Measurements from ENCODE around the gene CDH4. TPM values are rescaled to one million over a fixed set of nuclear protein-coding genes. Genes with fewer than 3 reads are reported as not detected.
"Not testable (repeated sequence)": the region's sequence is repeated elsewhere in the genome, so short reads cannot be mapped to it uniquely, and the experiment has no call there.

CDH4 gene
- total RNA-seq, 1 donor from 2014 or later: 39.7 TPM

DNA sequence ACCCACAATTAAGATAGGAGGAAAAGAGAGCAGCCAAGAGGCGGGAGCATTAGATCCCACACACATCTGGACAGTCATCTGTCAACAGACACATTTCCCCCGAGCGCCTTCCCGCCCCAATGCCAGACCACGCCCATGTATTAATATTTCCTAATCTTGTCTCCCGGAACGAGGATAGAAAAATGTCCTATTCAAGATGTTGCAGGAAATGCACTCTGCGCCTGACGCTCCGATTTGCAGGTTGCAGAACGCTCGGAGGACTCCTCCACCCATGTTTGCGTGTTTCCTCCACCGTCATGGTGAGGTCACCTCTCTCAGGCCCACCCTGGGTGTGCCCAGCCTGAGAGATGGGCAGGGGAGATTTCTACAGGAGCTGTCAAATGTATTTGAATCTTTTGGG is 598.4 kb downstream of the CDH4 start:
- Histone ChIP-seq H3K4me3 (ENCODE audit: low read depth, low read length) (no peak overlapping the region), H3K36me3 (ENCODE audit: control insufficient read depth, insufficient read depth, low read length) (no peaks in the 10 kb centered on the region), H3K27me3 (ENCODE audit: control insufficient read depth, insufficient read depth, low read length) (no peaks in the 10 kb centered on the region)
- DNase-seq (ENCODE audit: low read depth): no peak
- TF ChIP-seq, protein P1, sequence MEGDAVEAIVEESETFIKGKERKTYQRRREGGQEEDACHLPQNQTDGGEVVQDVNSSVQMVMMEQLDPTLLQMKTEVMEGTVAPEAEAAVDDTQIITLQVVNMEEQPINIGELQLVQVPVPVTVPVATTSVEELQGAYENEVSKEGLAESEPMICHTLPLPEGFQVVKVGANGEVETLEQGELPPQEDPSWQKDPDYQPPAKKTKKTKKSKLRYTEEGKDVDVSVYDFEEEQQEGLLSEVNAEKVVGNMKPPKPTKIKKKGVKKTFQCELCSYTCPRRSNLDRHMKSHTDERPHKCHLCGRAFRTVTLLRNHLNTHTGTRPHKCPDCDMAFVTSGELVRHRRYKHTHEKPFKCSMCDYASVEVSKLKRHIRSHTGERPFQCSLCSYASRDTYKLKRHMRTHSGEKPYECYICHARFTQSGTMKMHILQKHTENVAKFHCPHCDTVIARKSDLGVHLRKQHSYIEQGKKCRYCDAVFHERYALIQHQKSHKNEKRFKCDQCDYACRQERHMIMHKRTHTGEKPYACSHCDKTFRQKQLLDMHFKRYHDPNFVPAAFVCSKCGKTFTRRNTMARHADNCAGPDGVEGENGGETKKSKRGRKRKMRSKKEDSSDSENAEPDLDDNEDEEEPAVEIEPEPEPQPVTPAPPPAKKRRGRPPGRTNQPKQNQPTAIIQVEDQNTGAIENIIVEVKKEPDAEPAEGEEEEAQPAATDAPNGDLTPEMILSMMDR (IDR thresholded peaks at IDR 0.05; ENCODE audit: insufficient read depth, low read length, poor library complexity, severe bottlenecking): no peak

DNA sequence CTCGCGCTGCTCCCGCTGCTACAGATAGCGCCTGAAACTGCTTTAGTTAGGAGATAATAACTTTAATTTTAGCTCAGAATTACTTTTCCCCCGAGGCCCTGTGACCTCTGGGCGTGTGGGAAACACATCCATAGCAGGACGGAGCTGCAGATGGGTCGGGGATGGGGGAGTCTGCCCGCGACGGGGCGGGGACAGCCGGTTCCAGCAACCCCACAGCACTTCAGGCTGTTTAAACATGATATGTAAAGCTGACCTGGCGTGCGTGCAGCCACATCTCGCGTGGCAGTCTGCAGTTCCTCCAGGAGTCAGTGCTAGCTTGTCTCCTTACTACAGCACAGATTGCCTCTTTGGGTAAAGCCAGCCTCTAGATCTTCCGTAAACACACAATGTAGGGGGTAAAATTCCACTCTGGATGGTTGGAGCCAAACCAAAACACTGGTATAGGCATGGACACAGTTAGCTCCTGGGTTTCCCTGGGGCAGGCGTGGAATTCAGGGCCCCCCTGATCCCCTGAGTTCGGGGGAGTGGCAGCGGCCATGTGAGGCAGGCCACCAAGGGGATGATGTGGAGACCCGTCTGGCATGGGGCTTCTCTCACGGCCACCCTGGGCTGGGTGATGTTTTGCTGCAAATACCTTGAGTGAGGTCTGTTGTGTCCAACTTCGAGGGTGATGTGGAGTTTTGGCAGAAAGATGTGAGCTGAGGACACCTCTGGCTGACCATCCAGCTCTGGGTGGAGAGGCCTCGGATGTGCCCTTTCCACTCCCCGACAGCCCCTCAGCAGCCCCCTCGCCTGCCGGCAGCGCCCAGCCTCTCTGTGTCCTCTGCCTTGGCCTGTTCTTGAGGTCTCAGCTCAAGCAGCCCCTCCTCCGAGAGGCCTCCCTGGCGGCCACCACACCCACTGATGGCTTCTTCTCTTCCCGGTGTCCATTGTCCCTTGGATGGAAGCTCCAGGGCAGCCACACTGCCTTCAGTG is 599.2 kb downstream of the CDH4 start:
- TF ChIP-seq, protein P1 (IDR thresholded peaks at IDR 0.05; ENCODE audit: insufficient read depth, low read length, poor library complexity, severe bottlenecking): no peak
- H3K27me3 ChIP-seq (ENCODE audit: control insufficient read depth, insufficient read depth, low read length): no peaks in the 10 kb centered on the region
- no peaks in the 10 kb centered on the region for H3K36me3 ChIP-seq (ENCODE audit: control insufficient read depth, insufficient read depth, low read length)
- no peak for DNase-seq (ENCODE audit: low read depth)
- no peak overlapping the region for H3K4me3 ChIP-seq (ENCODE audit: low read depth, low read length)

- Histone ChIP-seq H3K4me3 (ENCODE audit: low read depth, low read length) (no peak overlapping the region), H3K36me3 (ENCODE audit: control insufficient read depth, insufficient read depth, low read length) (no peaks in the 10 kb centered on the region), H3K27me3 (ENCODE audit: control insufficient read depth, insufficient read depth, low read length) (no peaks in the 10 kb centered on the region)
- DNase-seq (ENCODE audit: low read depth): no peak
- TF ChIP-seq, protein P1 (IDR thresholded peaks at IDR 0.05; ENCODE audit: insufficient read depth, low read length, poor library complexity, severe bottlenecking): no peak
These were observed 600.4 kb downstream of the CDH4 start for GRCh38 chr20:61852268-61853072.

DNA sequence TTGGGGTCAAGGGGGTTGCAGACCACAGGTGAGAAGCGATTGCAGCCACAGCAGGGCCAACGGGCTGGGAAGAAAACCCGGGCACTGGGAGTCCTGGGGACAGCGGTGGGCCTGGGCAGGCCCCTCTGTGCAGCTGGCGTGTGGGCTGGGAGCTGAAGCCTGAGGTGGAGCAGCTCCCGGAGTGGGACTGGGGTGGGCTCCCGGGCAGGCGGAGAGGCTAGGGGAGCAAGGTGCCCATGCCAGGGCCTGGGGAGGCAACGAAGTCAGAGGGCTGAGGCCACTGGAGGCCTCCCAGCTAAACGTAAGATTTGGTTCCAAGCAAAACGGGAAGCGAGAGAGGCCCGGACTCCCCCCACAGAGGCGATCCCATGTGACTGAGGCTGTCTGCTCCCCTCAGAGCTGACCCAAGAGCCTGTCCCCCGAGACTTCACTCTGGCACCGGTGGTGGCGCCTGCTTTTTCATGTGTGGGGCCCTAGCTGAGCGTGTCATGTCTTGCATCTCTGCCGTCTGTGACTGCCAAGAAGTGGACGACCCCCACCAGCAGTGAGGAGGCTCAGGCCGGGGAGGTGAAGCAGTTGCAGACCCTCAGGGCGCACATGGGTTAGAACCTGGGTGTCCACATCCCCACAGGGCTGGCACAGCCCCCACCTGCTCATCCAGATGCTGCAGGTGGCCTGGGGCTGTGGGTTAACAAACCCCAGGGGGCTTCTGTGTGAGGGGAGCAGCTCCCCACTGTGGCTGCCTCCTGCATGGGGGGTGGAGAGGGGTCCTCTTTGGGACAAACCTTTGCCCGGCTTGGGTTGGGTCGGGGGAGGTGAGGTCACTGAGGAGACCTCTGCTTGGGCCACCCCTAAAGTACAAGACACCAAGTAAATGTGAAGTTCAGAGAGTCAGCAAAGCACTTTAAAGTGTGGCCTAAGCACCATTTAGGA is 601.3 kb downstream of the CDH4 start:
- no peaks in the 10 kb centered on the region for H3K36me3 ChIP-seq (ENCODE audit: control insufficient read depth, insufficient read depth, low read length)
- DNase-seq (ENCODE audit: low read depth): no peak
- no peaks in the 10 kb centered on the region for H3K27me3 ChIP-seq (ENCODE audit: control insufficient read depth, insufficient read depth, low read length)
- no peak overlapping the region for H3K4me3 ChIP-seq (ENCODE audit: low read depth, low read length)
- TF ChIP-seq, protein P1 (IDR thresholded peaks at IDR 0.05; ENCODE audit: insufficient read depth, low read length, poor library complexity, severe bottlenecking): no peak

DNA sequence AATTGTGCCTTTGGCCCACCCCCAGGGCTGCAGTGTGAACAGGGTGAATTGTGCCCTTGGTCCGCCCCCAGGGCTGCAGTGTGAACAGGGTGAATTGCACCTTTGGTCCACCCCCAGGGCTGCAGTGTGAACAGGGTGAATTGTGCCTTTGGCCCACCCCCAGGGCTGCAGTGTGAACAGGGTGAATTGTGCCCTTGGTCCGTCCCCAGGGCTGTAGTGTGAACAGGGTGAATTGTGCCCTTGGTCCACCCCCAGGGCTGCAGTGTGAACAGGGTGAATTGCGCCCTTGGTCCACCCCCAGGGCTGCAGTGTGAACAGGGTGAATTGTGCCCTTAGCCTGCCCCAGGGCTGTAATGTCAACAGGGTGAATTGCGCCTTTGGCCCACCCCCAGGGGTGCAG is 602.5 kb downstream of the CDH4 start:
- H3K36me3 ChIP-seq (ENCODE audit: control insufficient read depth, insufficient read depth, low read length); H3K4me3 ChIP-seq (ENCODE audit: low read depth, low read length); DNase-seq (ENCODE audit: low read depth); H3K27me3 ChIP-seq (ENCODE audit: control insufficient read depth, insufficient read depth, low read length): not testable (repeated sequence)
